Mucosa of rectum (tissue), 2 donors: ENCODE results near the gene ARL13B.
A peak's percentile ranks its signal among the peaks of the same experiment; 100 is the strongest.

ENCODE experiments used
- H3K27ac ChIP-seq, 2 donors: one replicate each; pipeline ENCODE4 v1.7.0; 2013; ENCODE audit warnings: inconsistent platforms in 2 of 2, low read depth in 2 of 2, low read length in 2 of 2
- H3K27me3 ChIP-seq, 2 donors: one replicate each; pipeline ENCODE4 v1.7.0; 2013; ENCODE audit warnings: low read length in 2 of 2; ENCODE audit not compliant: control insufficient read depth in 2 of 2, insufficient read depth in 2 of 2
- H3K36me3 ChIP-seq, 2 donors: one replicate each; pipeline ENCODE4 v1.7.0; 2013; ENCODE audit warnings: low read length in 2 of 2; ENCODE audit not compliant: control insufficient read depth in 2 of 2, insufficient read depth in 2 of 2
- H3K4me1 ChIP-seq, 2 donors: one replicate each; pipeline ENCODE4 v1.7.0; 2013; ENCODE audit warnings: low read length in 2 of 2, mild to moderate bottlenecking in 1 of 2; ENCODE audit not compliant: control insufficient read depth in 2 of 2, insufficient read depth in 2 of 2
- H3K4me3 ChIP-seq, 2 donors: one replicate each; pipeline ENCODE4 v1.7.0; 2013; ENCODE audit warnings: low read length in 2 of 2
- H3K9ac ChIP-seq, 2 donors: one replicate each; pipeline ENCODE4 v1.7.0; 2013; ENCODE audit warnings: low read length in 2 of 2, low read depth in 1 of 2, mild to moderate bottlenecking in 1 of 2
- H3K9me3 ChIP-seq, 2 donors: one replicate each; pipeline ENCODE4 v1.7.0; 2013; ENCODE audit warnings: low read length in 2 of 2; ENCODE audit not compliant: control insufficient read depth in 2 of 2
- donor health status: healthy.
- donor health status: Normal muscosa, but diverticular disease.

Gene ARL13B

DNA sequence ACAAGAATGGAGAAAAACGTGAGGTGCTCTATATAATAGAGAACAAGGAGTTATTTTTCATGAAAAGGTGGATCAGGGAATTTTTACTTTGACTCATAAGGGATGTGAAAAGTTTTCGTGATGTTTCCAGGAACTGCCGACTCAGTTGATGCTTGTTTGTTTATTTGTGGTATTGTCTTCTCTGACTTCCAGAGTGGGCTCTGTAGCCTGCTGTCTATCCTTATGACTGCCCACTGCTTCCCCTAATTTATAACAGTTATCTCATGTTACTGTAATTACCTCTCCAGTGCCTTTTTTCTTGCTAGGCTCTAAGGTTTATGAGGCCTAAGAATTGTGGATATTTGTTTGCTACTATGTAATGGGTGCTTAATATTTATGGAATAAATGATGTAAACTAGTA, 12.3 kb downstream of the ARL13B start:
- H3K4me3 ChIP-seq = no peak overlapping the region
- H3K27me3 ChIP-seq = no peaks in the 10 kb centered on the region
- H3K9me3 ChIP-seq = no peaks in the 10 kb centered on the region

DNA sequence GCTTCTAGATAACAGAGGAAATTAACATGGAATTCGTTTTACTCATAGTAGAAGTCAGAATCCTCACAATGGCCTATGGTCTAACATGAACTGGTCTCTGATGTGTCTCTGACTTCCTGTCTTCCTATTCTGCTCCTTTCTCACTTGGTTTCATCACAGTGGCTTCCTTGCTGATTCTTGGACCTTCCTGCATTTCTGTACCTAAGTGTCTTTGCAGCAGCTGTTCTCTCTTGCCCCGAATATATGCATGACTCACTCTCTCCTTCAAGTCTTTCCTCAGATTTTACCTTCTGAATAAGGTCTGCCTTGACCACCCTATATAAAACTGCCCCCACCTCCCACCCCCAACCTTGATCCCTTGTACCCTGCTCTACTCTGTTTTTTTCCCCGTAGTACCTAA, 14.1 kb downstream of the ARL13B start:
- Histone ChIP-seq H3K4me1 (no peaks in the 10 kb centered on the region), H3K27me3 (no peaks in the 10 kb centered on the region), H3K9me3 (no peaks in the 10 kb centered on the region), H3K36me3 (no peaks in the 10 kb centered on the region), H3K9ac (no peak overlapping the region), H3K4me3 (no peak overlapping the region), H3K27ac (no peak overlapping the region)

More for the DNA sequence above, 12.3 kb downstream of the ARL13B start:
- Histone ChIP-seq H3K9ac (no peak overlapping the region), H3K36me3 (no peaks in the 10 kb centered on the region), H3K27ac (no peak overlapping the region), H3K4me1 (no peaks in the 10 kb centered on the region)

DNA sequence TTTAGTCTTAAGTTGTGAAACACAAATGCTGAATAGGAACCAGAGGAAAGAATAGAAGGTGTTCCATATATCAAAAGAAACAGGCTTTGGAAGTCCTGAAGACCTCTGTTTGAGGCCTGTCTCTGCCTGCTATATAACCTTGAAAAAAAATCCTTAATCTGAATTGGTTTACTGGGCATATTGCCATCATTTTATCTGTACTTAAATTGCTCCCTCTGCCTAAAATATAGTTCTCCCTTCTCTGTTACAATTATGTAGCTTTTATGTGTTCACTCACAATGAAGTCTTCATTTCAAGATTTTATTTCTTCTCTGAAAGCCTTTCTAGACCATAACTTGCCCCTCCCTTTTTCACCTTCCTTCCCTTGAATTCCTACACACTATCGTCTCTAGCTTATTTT, 21.2 kb downstream of the ARL13B start:
- Histone ChIP-seq H3K4me3 (no peak overlapping the region), H3K9ac (no peak overlapping the region), H3K27me3 (no peaks in the 10 kb centered on the region), H3K36me3 (no peaks in the 10 kb centered on the region), H3K27ac (no peak overlapping the region), H3K9me3 (no peaks in the 10 kb centered on the region), H3K4me1 (peaks cover 0 to 2% of the 10 kb centered on the region in 2 donors)

DNA sequence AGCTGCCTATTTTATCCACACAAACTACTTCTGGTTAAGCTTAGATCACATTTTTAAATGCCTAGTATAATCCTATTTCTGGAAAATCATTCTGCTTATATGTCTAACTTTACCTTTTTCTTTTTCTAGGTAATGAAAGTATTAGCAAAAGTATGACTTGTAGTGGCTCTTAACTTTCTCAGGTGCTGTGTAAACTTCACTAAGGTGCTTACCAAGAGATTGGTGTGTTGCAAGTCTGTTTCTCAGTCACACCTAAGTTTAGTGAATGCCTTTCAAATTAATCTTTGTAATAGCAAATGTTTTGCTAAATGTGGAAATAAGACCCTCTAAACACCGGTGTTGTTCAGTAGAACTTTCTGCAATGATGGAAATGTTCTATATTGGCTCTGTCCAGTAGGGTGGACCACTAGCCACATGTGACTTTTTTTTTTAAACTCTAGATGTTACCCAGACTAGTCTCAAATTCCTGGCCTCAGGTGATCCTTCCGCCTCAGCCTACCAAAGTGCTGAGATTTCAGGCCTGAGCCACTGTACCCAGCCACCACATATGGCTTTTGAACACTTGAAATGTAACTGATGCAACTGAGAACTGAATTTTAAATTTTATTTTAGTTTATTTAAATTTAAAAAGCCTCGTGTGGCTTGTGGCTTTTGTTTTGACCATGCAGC, 22.0 kb downstream of the ARL13B start:
- H3K4me3 ChIP-seq = no peak overlapping the region
- H3K27ac ChIP-seq = no peak overlapping the region
- H3K9ac ChIP-seq = no peak overlapping the region
- H3K27me3 ChIP-seq = no peaks in the 10 kb centered on the region
- no peaks in the 10 kb centered on the region for H3K9me3 ChIP-seq
- H3K4me1 ChIP-seq = peaks cover 0 to 2% of the 10 kb centered on the region in 2 donors
- no peaks in the 10 kb centered on the region for H3K36me3 ChIP-seq

DNA sequence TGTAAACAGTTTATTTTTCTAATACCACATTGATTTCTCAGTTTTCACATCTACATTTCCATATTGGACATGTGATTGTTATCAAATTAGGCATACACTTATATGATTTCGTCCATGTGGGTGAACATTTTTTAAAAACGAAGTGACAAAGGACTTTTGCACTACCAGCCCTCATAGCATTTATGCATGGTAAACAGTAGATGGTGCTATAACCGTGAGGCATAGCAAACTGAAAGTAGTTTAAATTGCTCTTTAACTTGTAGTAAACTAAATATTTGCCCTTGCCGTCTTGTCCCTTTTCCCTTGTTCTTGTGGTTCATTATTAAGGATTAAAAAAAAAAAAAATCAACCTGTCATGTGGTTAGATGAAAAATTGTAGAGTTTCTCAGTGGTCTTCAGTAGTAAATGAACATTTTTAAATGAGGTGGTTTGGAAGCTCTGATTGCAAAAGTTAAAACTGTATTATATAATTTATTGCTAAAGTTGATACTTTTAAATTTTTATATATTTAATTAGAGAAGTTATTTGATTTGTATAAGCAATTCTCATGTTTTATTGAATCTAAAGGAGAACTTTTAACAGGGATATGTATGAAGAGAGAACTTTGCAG, 24.5 kb downstream of the ARL13B start:
- Histone ChIP-seq H3K9ac (no peak overlapping the region), H3K27ac (no peak overlapping the region), H3K36me3 (no peaks in the 10 kb centered on the region), H3K4me1 (peaks cover 0 to 2% of the 10 kb centered on the region in 2 donors), H3K4me3 (peak overlapping the region; percentile 48 to 53), H3K27me3 (no peaks in the 10 kb centered on the region), H3K9me3 (no peaks in the 10 kb centered on the region)

DNA sequence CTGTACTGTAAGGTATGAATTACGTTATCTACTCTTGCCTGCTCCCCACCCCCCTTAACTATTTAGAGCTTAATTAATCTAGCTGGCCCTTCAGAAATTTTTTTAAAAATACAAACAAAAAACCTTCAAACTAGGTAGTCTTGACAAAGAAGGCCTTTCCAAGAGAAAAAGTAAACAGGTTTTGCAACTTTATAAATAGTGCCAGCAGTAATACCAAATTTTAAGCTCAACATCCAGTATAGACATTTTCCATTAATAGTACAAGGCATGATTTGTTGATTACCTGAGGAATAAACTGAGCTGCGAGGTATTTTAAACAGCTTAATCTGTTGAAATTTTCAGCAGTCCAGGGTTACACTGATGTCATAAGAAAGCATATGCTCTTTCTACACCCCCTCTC, 28.3 kb downstream of the ARL13B start:
- no peaks in the 10 kb centered on the region for H3K9me3 ChIP-seq
- H3K4me3 ChIP-seq = no peak overlapping the region
- no peaks in the 10 kb centered on the region for H3K27me3 ChIP-seq
- H3K9ac ChIP-seq = no peak overlapping the region
- no peaks in the 10 kb centered on the region for H3K36me3 ChIP-seq
- peaks cover 0 to 2% of the 10 kb centered on the region in 2 donors for H3K4me1 ChIP-seq
- H3K27ac ChIP-seq = no peak overlapping the region

DNA sequence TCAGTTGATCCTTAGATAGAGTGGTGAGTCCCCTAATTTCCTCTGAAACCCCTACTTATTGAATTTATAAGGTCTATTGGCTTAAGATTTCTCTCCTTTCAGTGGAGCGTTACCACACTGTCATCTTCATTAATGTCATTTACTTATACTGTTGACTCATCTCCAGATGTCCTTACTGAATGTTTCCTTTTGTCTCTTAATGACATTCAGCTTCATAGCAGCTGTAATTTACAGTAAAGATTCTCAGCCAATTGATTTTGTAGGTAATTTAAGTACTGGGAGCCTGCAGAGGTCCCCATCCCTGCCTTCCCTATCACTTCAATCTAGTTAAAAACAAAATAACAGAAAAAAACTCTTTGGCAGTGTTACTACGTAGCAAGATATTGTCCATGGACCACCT, 29.7 kb downstream of the ARL13B start:
- Histone ChIP-seq H3K9me3 (no peaks in the 10 kb centered on the region), H3K9ac (no peak overlapping the region), H3K4me1 (no peaks in the 10 kb centered on the region), H3K27me3 (no peaks in the 10 kb centered on the region), H3K36me3 (peaks cover 0 to 4% of the 10 kb centered on the region in 2 donors), H3K27ac (no peak overlapping the region), H3K4me3 (no peak overlapping the region)

DNA sequence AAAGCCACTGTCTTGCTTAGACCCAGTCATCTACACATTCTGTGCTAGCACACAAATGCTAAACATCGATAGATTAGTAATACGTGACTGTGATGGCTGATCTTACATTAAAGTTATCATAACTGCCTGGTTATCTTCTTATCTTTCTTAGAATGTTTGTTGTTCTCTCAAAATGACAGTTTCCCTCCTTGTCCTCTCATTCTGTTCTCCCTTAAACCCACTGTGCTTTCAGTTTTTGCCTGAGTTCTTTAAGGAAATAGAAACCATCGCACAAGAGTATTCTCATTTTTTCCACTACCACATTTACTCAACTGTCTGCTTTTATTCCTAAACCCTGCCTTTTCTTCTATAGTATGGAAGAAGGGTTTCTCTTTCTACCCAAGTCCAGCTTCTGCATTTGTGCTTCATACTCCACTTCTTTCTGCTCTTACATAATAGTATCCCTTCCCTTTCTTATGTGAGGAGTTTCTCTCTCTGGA, 31.3 kb downstream of the ARL13B start:
- Histone ChIP-seq H3K27me3 (no peaks in the 10 kb centered on the region), H3K9ac (no peak overlapping the region), H3K4me1 (no peaks in the 10 kb centered on the region), H3K36me3 (peaks cover 0 to 4% of the 10 kb centered on the region in 2 donors), H3K4me3 (no peak overlapping the region), H3K27ac (no peak overlapping the region), H3K9me3 (no peaks in the 10 kb centered on the region)

DNA sequence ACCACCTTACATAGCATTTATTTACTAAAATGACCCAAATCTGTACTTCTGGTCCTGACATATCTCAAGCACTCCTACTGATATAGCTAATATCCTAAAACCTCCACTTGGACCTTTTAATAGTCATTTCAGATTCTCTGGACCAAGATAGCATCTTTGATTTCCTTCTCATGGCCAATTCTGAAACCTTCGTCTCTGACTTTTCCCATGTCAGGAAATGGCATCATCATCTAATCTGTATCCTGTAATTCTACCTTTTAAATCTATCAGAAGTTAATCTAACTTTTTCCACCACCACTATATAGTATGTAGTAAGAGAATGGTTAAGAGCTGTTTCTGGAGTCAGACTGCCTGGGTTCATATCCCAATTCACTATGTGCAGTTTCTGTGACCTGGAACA, 32.2 kb downstream of the ARL13B start:
- H3K4me3 ChIP-seq = no peak overlapping the region
- H3K4me1 ChIP-seq = no peaks in the 10 kb centered on the region
- H3K9me3 ChIP-seq = no peaks in the 10 kb centered on the region
- H3K27ac ChIP-seq = no peak overlapping the region
- no peak overlapping the region for H3K9ac ChIP-seq
- H3K27me3 ChIP-seq = no peaks in the 10 kb centered on the region
- H3K36me3 ChIP-seq = peaks cover 0 to 4% of the 10 kb centered on the region in 2 donors

DNA sequence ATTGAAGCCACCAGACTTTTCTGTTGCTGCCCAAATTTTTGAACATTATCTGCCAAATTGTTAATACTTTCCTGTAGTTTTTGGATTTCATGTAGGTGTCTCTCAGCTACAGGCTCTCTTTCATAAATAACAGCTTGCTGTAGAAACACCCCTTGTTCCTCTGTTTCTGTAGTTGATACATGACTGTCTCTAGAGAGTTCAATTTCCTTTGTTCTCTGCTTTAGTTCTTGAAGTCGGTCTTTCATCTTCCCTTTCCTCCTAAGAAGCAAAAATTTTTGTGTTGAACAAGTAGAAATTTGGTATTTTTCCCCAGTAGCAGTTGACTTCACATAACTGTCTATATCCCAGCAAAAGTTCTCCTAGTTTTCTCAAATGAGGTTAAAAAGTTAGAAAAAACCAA, 35.1 kb downstream of the ARL13B start:
- no peak overlapping the region for H3K9ac ChIP-seq
- H3K27ac ChIP-seq = no peak overlapping the region
- H3K9me3 ChIP-seq = no peaks in the 10 kb centered on the region
- no peaks in the 10 kb centered on the region for H3K4me1 ChIP-seq
- H3K36me3 ChIP-seq = peaks cover 0 to 8% of the 10 kb centered on the region in 2 donors
- H3K27me3 ChIP-seq = no peaks in the 10 kb centered on the region
- H3K4me3 ChIP-seq = no peak overlapping the region
